HG02943 (cell line): ENCODE measurements around the gene MBD3.
"Not testable (repeated sequence)": the region's sequence is repeated elsewhere in the genome, so short reads cannot be mapped to it uniquely, and the experiment has no call there.

Experiments used
- ATAC-seq: cut with Tn5 transposase; IDR thresholded peaks from one replicate; pipeline ENCODE4 v1.9.1; 2021; ENCODE audit warnings: mild to moderate bottlenecking, low read depth, moderate library complexity; ENCODE audit not compliant: unreplicated experiment

The MBD3 gene, protein sequence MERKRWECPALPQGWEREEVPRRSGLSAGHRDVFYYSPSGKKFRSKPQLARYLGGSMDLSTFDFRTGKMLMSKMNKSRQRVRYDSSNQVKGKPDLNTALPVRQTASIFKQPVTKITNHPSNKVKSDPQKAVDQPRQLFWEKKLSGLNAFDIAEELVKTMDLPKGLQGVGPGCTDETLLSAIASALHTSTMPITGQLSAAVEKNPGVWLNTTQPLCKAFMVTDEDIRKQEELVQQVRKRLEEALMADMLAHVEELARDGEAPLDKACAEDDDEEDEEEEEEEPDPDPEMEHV

DNA sequence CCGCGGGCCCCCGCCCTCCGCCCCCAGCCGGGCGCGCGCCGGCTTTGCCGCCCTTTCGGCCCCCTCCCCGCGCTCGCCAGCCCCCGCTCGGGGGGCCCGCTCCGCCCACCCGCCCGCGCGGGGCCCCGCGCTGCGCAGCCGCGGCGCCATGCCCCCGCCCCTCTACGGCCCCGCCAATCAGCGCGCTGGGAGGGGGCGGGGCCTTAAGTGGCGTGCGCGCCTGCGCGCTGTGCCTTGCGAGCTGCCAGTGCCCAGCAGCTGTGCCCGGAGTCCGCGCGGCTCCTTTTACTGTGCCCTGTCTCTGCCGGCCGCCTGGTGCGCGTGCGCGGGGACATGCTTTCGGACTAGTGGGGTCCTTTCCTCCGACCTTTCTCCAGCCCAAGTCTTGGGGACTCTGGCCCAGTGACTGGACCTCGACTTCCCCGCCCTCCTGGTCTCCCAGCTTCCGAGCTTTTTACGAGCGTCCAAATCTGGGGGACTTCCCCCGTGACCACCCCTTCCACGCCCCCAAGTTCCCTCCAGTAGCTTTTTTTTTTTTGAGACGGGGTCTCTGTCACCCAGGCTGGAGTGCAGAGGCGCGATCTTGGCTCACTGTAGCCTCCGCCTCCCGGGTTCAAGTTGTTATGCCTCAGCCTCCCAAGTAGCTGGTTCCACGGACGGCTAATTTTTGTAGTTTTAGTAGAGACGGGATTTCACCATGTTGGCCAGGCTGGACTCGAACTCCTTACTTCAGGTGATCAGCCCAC, at the start of gene MBD3:
MBD3 (minus strand) TSS at position 111 of the 746 bp plus-strand sequence. CDS start 234 bp downstream, outside the sequence.
- ATAC-seq: peak; percentile 55

GRCh38 chr19:1640893-1641448, 48.3 kb upstream of the MBD3 start:
- not testable (repeated sequence) for ATAC-seq

GRCh38 chr19:1636325-1637236, 43.9 kb upstream of the MBD3 start:
- ATAC-seq: no peak

GRCh38 chr19:1634938-1635243, 42.2 kb upstream of the MBD3 start:
- ATAC-seq: no peak

- no peak for ATAC-seq
Observed at GRCh38 chr19:1634242-1634937, 41.7 kb upstream of the MBD3 start.

- no peak for ATAC-seq
Observed at GRCh38 chr19:1633269-1633826, 40.7 kb upstream of the MBD3 start.

GRCh38 chr19:1632462-1633268, 40.0 kb upstream of the MBD3 start:
- ATAC-seq: no peak

DNA sequence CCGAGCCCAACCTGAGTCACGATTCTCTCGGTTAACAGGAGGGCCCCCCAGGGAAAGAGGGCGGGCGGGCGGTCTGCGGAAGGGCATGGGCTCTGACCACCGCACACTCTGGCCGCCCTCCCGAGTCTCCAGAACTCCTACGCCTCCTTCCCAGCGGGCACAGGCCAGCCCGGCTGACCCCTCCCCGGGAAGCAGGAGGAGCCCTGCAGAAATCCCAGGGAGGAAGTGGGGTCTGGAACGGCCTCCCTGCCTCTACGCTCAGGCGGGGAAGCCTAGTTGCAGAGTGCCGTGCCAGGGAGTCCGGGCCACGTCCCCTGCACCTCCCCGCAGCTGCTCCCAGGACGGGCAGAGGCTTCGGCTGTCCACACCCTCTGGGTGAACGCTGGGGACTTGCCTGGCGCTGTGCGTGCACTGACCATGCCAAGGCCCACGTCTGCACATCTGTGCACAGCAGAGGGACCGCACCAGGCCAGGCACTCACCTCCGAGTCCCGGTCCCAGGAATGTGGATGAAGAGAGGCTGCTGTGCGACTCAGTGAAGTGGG, 39.0 kb upstream of the MBD3 start:
- ATAC-seq: no peak

DNA sequence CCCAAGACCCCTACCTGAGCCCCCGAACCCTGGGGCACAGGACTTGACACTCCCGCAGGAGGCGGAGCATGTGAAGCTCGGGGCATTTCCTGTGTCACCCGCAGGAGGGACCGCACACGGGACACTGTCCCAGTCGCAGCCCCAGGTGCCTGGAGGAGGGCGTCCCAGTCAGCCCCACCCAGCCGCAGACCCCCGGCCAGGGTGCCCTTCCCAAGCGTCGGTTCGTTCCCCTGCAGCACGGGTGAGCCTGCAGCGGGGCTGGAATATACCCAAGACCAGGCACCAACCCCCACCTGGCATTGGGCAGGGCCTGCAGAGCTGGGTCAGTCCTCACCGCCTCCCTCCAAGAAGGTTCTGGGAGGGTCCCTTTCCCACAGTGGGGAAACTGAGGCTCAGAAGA, 38.1 kb upstream of the MBD3 start:
- ATAC-seq: no peak

DNA sequence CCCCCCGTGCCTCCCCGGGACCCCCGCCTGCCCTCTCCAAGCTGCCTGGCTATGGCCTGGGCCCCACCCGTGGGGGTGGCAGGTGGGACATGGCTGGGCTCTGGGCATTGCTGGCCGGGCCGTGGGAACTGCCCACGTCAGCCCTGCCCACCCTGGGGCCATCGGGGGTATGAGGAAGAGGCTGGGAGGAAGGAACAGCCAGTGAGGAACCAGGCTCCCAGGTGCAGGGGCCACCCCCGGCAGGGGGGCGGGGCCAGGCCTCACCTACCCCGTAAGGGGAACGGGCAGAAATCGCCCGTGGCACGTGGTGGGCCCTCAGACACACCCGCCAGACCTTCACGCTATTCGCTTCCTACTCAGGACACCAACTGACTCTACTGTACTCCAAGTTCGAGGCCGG, 37.3 kb upstream of the MBD3 start:
- no peak for ATAC-seq

DNA sequence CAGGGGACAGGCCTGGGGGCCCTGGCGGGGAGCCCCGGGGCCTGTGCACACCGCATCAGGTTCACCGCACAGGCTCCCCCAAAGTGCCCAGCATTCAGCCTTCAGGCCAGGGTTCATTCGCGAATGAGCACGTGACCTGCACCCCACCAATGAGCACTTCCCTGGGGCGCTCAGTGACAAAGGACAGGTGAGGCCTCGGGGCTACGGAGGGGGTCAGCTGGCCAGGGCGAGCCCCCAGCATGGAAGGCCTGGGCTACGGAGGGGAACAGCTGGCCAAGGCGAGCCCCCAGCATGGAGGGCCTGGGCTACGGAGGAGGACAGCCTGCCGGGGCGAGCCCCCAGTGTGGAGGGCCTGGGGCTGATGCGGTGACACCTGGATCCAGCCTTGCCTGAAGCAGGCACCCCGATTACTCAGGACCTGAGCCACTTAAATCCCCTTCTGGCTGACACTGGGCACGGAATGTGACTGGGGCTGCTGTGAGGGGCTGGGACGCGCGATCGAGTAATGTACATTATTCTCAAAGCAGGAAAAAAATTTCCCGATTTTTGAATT, 36.7 kb upstream of the MBD3 start:
- no peak for ATAC-seq

GRCh38 chr19:1627194-1627593, 34.5 kb upstream of the MBD3 start:
- no peak for ATAC-seq

DNA sequence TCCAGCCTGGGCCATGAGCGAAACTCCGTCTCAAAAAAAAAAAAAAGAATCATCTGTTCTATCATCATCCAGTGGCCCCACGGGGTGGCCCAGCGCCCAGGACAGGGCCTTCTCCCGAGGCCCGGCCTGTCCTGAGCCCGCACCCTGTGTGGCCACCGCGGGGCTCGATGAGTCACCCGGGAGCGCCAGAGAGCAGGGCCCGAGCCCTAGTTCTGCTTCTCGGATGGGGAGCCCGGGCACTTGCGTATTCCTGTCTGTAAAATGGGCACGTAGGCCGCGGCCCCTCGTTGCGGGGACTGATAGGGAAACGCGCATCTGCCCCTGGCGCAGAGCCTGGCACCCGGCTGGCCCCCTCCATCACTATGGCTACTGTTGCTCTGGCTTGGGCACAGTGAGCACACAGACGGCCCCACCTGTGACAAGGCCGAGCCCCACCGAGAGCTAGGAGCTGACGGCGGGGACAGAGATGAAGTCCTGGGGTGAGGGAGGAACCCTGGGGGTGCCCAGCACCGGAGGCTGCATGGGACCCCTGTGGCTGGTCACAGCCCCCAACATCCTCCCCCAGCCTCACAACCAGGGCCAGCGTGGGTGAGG, 33.8 kb upstream of the MBD3 start:
- no peak for ATAC-seq

DNA sequence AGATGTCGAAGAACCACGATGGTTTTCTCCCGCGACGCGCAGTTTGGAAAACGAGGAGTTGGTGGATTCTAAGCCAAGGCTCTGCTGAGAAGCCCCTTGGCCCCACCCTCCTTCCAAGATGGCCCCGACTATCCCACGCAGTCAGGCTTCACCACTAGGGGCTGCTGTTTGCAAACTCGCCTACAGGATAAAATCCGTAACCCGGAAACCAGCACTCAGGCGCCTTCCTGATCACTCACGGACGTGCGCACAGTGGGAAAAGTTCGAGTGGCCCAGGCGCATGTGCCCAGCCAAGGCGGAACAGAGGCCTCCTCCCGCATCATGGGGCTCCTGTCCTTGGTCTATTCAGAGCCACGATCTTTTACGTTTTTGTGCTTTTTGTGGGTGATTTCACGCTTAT, 31.8 kb upstream of the MBD3 start:
- no peak for ATAC-seq

- ATAC-seq: no peak
Observed at GRCh38 chr19:1622541-1622940, 29.9 kb upstream of the MBD3 start.

DNA sequence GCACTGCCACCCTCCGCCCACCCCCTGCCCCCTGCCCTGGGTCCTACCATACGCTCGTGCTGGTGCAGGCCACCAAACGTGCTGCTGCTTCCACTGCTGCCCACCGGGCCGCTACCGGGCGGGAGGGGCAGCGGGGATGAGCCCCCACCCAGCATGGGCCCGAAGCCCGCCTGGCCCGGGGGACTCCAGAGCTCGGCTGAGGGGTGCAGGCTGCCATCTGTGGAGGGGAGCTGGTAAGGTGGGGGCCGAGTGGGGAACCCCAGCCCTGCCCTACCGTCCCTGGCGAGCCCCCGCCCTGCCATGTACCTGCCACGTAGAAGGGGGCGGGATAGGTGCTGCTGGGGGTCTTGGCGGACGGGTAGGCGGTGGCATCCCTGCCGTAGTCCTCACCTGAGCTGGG, 29.3 kb upstream of the MBD3 start:
- no peak for ATAC-seq

- ATAC-seq: no peak
Observed at GRCh38 chr19:1621574-1621973, 28.9 kb upstream of the MBD3 start.

DNA sequence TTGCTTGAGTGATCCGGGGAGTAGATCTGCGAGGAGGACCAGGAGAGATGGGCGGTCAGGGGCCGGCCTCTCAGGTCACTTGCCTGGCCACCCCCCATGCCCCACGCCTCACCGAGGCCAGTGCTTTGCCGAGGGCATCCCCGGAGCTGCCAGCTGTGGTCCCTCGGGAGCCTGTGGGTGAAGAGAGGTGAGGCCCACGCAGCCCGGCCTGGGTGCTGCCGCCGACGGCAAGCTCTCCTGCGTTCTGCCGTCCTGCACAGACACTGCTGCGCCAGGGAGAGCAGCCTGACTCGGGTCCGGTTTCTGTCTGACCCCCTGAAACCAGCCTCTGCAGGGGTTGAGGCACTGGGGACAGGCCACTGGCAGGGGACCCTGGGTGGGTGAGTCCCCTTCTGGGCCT, 28.4 kb upstream of the MBD3 start:
- ATAC-seq: no peak
